HG03280 (cell line): Measurements from ENCODE around the gene GON4L.
"Not testable (repeated sequence)": the region's sequence is repeated elsewhere in the genome, so short reads cannot be mapped to it uniquely, and the experiment has no call there.

Source experiments
- ATAC-seq: cut with Tn5 transposase; IDR thresholded peaks from one replicate; pipeline ENCODE4 v1.9.1; 2021; ENCODE audit warnings: mild to moderate bottlenecking, moderate library complexity; ENCODE audit not compliant: unreplicated experiment

GON4L gene

DNA sequence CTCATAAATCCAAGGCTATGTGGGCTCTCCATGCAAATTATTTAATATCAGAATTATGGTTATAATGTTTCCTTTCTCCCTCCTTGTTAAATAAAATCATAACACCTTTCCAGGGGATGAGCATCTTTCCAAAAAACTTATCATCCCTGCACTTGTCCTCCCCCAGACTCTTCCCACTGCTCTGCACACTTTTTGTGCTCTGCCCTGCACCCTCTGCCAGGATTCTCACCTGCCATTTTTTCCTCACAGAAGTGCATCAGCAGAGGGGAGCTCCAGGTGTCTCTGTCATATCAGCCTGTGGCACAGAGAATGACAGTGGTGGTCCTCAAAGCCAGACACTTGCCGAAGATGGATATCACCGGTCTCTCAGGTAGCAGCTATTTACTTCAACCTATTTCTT, 23.2 kb upstream of the GON4L start:
- no peak for ATAC-seq

DNA sequence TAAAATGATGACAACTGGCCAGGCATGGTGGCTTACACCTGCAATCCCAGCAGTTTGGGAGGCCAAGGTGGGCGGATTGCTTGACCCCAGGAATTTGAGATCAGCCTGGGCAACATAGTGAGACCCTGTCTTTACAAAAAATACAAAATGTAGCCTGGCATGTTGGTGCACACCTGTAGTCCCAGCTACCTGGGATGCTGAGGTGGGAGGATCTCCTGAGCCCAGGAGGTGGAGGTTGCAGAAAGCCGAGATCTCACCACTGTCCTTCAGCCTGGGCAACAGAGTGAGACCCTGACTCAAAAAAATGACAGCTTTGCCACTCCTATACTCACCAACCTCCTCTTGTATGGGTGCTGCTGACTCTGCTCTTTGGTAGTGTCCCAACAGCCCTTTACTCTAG, 20.9 kb upstream of the GON4L start:
- no peak for ATAC-seq

DNA sequence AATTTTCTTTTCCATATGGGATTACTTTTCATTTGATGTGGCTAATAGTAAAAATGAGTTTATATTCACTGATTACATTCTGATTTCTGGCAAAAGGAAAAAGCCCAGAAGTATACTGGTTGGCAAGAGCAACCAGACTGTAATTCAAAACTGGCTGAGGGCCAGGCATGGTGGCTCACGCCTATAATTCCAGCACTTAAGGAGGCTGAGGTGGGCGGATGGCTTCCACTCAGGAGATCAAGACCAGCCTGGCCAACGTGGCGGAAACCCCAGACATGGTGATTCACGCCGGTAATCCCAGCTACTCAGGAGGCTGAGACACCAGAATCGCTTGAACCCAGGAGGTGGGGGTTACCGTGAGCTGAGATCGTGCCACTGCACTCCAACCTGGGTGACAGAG, 16.8 kb upstream of the GON4L start:
- ATAC-seq = no peak

DNA sequence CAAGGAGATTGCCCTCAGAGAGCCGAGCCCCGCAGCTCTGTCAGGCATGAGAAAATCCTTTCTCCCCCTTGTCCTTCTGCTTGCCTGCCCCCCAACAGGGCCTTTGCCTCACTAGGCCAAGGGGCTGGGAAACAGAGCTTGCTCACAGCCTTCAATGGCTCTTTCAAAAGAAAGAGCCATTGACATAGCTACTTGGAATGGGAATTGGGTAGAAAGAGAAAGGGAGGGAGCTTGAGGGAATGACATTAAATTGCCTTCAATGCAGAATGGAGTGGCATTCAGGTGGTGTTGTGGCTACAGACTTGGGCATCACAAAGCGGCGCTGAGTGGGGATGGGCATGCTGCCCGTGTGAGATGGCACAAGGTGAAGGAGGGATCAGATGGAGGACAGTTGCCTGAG, 15.5 kb upstream of the GON4L start:
- ATAC-seq = no peak

DNA sequence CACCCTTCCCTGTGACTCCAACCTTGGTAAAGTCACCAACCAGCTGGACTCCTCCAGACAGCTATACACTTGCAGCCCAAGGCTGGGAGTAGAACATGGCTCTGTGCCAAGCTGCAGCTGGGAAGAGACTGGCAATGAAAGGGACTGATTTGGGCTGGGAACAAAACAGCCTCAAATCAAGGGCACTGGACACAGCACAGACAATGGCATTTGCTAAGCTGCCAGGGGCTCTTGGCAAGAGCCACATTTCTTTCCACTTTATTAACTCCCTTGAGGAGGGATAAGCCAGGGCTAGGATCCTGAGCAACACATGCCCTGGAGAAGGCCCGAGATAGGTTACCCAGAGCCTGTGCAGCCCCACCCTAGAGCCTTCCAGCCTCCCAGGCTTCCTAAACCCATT, 14.4 kb upstream of the GON4L start:
- no peak for ATAC-seq

DNA sequence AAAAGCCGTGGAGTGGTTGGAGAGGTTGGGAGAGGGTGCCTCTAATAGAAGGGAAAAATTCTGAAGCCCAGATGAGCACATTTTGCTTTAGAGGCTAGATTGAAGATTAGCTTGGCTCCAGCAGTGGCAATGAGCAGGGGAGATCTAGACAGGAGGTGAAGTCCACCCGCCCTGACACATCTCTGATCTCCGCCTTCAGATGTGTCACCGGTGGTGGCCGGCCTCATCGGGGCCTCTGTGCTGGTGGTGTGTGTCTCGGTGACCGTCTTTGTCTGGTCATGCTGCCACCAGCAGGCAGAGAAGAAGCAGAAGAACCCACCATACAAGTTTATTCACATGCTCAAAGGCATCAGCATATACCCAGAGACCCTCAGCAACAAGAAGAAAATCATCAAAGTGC, 10.8 kb upstream of the GON4L start:
- ATAC-seq = no peak

DNA sequence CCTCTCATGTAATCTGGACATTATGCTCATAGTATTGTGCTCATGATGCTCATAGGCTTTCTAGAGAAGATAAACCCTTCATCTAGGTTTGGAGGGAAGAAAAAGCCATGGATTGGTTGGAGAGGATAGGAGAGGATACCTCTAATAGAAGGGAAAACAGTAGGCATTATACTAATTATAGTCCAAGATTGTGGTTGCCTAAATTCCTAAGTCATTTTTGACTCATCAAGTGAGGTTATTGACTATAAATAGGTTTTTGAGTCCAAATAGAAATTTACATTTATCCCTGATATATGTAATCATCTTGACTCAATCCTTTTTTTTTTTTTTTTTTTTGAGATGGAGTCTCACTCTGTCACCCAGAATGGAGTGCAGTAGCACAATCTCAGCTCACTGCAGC, 7.4 kb upstream of the GON4L start:
- no peak for ATAC-seq

DNA sequence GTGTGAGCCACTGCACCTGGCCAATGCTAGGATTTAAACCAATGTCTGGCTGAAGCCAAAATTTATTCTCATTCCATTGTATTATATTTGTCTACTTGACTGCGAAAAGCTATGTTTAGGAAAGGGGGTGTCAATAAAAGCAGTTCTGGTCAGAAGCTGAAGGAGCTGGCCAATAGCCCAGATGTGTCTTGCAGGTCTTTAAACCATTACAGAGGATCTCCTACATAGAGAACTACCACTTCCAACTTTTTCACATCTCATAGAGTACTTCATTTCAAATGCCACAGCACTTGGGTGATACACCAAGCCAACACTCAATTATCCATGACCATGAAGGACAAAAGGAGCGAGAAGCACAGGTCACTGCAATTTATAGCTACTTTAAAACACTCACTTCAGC, 4.9 kb upstream of the GON4L start:
- no peak for ATAC-seq

DNA sequence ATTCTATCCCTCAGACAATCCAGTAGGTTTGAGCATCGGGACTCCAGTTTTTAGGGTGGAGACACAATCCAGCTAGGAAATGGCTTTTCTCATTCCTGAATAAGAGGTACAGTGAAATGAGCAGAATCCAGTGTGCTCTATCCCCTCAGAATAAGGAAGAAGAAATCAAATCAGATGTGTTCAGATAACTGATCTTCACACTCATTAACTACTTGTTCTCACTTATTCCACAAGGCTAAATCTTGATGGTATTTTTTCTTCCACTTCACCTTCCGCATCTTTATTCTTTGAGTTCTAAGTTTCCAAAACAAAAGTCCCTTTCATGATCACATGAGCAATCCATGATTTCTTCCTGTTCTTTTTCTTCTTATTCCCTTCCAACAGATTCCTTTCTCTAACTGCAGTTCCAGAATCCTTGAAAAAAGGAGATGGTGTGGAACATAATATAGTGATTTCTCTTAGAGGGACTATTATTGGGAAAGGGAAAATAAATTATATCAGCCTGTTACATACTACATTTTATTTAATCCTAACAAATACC, 4.0 kb upstream of the GON4L start:
- no peak for ATAC-seq

DNA sequence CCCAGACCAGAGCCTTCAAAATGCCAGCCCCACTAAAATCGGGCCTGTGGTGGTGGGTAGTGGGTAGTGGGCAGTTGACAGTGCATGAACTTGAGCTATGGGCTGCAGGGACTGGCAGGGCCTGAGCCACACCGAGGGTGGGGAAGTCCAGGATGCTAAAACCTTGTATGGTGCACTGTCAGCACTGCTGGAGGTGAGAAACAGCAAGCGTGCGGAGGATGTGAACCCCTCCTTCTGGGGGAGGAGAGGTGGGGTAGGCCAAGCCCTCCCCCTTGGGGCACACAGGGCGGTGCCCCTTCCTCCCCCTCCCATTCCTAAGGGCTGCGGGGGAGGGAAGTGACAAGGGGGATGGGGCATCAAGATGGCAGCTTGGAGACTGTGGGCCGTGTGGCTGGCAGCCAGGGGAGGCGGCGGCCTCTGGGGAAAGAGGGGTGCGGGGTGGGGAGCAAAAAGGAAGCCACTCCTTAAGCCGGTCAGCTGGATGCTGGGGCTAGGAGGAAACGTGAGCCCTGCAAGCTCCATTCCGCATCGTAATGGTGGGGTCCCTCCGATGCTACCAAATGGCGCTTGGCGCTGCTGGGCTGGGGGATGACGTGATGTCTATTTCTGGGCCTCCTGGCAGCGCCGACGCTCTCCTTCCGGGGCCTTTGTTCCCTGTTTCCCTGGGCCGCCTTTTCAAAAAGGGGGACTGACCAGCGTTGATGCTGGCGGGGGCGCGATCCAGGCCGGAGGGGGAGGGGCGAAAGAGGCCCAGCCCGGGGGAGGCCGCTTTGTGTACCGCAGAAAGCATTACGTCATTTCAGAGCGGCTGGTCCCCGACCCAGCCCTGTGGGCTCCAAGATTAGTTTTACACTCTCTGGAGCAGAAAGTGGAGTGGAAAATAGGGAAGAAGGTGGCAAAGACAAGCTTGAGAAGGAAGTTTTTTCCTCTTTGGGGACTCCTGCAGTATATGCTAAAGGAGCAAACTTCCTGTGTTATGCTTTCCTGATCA, 3.2 kb upstream of the GON4L start:
- ATAC-seq = no peak

DNA sequence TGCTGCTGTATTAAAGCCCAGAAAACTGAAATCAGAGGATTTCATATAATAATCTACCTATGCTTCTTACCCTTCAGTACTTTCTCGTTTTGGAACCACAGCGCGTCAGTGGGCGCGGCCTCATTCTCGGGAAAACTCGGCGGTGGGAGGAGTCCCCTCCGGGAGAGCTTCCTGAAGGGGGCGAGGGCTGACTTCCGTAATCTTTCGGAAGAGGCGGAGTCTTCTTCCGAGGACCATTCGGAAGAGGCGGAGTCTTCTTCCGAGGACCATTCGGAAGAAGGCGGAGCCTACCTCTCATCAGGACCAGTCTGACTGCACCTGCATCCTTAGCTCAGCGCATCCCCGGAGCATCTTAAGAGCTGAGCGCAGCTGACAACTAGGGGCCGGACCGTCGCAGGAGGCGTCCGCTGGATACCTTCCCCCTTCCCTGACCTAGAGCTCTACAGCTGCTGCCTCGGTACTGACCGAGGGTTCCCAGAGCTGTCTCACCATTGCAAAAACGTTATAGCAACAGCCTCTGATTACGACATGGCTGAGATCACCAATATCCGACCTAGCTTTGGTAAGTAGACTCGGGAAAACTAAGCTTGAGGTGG, 2.3 kb upstream of the GON4L start, which contains the start of gene SYT11:
TSS of gene SYT11 (plus strand) at position 334 of the 596 bp plus-strand sequence. CDS start at position 529, 195 bp downstream.
- ATAC-seq = peak; percentile 69

DNA sequence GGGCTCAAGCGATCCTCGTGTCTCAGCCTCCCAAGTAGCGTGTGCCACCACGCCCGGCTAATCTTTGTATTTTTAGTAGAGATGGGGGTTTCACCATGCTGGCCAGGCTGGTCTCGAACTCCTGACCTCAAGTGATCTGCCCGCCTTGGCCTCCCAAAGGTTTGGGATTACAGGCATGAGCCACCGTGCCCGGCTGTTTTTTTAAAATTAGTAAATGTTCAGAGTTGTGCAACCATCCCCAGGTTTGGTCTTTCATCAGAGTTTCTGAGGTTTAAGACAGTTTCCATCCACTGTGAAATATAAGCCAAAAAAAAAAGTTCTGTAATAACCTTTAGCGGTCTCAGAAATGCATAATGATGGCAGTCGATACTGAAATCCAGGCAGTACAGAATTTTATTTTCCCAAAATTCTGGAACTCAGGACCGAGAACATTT, 1.8 kb upstream of the GON4L start:
- ATAC-seq = peak; percentile 12

DNA sequence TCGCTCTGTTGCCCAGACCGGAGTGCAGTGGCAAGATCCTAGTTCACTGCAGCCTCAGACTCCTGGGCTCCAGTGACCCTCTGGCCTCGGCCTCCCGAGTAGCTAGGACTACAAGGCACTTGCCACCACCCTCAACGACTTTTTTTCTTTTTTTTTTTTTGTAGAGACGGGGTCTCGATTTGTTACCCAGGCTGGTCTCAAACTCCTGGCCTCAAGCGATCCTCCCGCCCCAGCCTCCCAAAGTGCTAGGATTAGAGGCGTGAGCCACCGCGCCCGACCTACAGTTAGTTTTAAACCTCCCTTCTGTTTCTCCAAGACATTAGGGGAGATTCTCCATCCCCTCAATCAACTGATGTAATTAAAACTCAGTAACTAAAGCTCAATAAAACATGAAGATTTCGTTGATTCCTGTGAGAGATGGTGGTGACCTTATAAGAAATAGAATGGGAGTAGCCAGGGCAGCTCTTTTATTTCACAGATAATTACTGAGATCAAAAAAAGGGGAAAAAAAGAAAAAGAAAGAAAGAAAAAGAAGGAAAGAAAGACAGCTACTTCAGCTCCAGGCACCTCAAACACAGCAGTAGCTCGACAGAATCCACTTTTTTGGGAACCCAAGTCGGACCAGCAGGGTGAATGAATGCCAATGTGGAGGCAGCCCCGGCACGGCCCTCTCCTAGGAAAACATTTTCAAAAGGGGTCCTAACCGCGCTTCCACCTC, 598 bp downstream of the GON4L start:
- no peak for ATAC-seq

DNA sequence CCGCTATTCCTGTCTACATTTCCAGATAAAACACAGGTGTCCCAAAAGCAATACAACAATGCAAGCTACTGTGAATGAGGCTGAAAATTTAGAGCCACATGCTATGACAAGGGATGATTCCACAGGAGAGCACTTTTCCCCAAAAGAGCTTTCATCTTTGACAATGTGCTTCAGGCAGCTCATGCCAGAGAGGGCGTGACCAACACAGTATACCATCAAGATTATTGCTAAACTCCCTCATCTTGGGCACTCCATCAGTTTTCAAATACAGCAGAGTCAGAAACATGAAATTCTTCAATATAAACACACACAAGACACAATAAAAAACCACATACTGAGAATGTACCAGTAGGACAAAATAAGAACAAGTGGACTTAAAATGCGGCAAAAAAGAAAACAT, 6.7 kb downstream of the GON4L start:
- ATAC-seq = no peak

DNA sequence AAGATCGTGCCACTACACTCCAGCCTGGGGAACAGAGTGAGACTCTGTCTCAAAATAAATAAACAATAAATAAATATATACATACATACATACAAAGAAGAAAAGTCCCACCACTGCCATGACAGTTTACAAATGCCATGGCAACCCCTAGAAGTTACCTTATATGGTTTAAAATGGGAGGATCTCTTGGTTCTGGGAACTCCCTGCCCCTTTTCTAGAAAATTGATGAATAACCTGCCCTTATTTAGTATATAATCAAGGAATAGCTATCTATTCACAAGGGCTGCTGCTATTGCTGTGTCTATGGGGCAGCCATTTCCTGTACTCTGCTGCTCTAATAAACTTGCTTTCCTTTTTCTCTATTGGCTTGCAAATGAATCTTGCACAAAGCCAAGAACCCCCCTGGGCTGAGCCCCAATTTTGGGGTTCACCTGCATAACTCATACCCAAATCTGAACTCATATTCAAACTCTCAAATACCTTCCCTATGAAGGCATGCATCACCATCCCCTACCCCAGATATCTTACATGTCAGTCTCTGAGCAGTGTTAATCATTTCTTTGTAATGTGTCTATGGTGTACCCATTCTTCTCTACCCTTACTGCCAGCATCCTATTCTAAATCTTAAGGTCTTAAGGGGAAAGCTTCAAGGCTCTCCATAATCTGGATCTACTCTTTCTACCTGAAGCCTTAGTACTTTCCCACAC, 9.0 kb downstream of the GON4L start:
- no peak for ATAC-seq

DNA sequence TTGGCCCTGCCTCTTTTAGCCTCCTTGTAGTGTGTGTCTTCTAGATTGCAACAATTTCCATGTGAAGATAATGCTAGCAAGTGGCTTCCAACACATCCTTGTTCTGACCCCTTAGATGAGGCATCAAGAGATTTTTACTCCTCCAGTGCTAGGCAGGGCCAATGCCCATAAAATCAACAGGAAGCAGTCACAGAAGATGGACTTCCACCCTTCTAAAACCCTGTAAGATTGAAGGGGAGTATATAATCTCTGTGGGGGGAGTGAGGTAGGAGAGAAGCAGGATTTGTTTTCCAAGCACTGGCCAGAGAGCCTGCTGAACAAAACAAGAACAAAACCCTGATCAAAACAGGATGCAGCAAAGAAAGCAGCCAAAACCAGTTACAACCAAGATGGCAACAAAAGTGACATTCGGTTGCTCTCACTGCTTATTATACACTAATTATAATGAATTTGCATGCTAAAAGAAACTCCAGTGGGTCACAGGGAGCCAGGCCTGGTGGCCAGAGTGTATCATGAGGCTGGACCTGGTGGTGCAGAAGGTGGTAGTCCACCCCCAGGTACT, 12.1 kb downstream of the GON4L start:
- no peak for ATAC-seq

DNA sequence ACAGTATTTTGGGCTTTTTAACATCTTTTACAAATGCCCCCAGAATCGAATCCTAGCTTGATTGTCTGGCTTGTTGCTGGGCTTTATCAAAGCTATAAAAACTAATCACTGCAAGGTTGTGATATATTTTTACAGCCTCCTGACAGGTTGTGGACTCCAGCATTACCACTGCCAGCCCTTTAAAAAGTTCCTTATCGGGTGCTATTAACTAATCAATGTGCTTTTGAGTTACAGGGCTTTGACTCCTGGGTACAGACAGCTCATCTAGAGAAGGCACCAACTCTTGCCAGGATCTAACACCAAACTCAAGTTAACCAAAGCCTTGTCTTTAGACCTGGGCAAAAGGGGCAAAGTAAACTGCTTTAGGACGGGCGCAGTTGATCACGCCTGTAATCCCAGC, 16.6 kb downstream of the GON4L start:
- ATAC-seq = no peak

DNA sequence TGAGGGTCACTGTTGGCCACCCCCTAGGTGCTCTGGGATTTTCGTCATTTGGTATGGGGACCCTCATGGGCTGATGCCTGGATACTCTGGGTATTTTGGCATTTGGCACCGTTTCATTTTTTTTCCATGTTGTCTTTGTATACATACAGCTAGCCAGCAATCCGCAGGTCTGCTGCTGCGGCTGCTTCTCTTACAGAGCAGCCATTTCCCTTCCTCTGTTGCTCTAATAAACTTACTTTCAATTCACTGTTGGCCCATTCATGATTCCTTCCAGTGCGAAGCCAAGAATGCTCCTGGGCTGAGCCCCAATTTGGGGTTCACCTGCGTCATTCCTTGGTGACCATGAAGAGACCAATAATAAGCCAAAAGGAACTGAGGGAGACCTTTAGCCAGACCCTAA, 21.5 kb downstream of the GON4L start:
- ATAC-seq = no peak

DNA sequence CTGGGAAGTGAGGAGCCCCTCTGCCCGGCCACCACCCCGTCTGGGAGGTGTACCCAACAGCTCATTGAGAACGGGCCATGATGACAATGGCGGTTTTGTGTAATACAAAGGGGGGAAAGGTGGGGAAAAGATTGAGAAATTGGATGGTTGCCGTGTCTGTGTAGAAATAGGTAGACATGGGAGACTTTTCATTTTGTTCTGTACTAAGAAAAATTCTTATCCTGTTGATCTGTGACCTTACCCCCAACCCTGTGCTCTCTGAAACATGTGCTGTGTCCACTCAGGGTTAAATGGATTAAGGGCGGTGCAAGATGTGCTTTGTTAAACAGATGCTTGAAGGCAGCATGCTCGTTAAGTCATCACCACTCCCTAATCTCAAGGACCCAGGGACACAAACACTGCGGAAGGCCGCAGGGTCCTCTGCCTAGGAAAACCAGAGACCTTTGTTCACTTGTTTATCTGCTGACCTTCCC, 22.1 kb downstream of the GON4L start:
- ATAC-seq = not testable (repeated sequence)

DNA sequence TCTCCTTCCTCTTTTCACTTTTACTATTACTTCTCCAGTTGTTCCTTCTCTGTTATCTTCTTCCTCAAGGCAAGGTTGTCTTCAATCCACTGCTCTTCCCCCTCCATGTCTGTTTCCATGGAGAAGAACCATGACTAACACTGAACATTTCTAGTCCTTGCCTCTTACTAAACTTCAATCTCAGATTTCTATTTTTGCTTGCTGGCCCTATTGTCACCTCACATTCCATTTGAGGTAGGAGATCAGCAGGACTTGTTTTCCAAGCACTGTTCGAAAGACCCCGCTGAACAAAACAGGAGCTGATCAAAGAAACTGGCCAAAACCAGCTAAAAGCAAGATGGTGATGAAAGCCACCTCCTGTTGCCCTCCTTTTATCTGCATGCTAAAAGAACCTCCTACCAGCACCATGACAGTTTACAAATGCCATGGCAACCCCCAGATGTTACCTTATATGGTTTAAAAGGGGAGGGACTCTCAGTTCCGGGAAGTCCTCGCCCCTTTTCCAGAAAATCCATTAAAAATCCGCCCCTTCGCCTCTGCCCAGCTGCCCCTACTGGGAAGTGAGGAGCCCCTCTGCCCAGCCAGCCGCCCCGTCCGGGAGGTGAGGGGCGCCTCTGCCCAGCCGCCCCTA, 22.6 kb downstream of the GON4L start:
- no peak for ATAC-seq
